HEK293 (cell line): ENCODE data around the gene CCDC150.
"Not testable (repeated sequence)": the region's sequence is repeated elsewhere in the genome, so short reads cannot be mapped to it uniquely, and the experiment has no call there.

Experiments used
- CTCF ChIA-PET: fragments of 350-600 bp; formaldehyde crosslinking; extraction: SDS; loops from one replicate; lab custom pipeline; 2021; ENCODE audit warnings: antibody characterized with exemption; lab: Yijun Ruan, JAX
- POLR2A ChIA-PET: fragments of 300-600 bp; formaldehyde crosslinking; extraction: SDS; loops from one replicate; lab custom pipeline; 2020; ENCODE audit warnings: antibody characterized with exemption, inconsistent platforms; lab: Yijun Ruan, JAX
- H3K27ac ChIP-seq: fragments of 200-500 bp; sonication (Bioruptor generic); 2 replicates; pipeline ENCODE4 v1.5.1; 2014; ENCODE audit warnings: low read depth, low read length, control low read depth, inconsistent platforms; ENCODE audit errors: extremely low read depth
- H3K36me3 ChIP-seq, 2 experiments: fragments of 200-500 bp in 1 of 2; sonication (Bioruptor generic) in 1 of 2; 1 replicate in 1 of 2; 2 replicates in 1 of 2; pipeline ENCODE4 v1.5.1; 2014 to 2017; ENCODE audit warnings: inconsistent platforms in 2 of 2, low read length in 2 of 2; ENCODE audit not compliant: control insufficient read depth in 2 of 2, insufficient read depth in 1 of 2
- H3K4me1 ChIP-seq: fragments of 200-500 bp; sonication (Bioruptor generic); 2 replicates; pipeline ENCODE4 v1.5.1; 2014; ENCODE audit warnings: mild to moderate bottlenecking, low read length, inconsistent platforms; ENCODE audit not compliant: control insufficient read depth, insufficient read depth
- H3K4me3 ChIP-seq: 2 replicates; pipeline ENCODE4 v1.5.1; 2011; ENCODE audit warnings: low read depth, mild to moderate bottlenecking, control low read depth, low read length, moderate library complexity
- H3K9me3 ChIP-seq: fragments of 200-500 bp; sonication (Bioruptor generic); 2 replicates; pipeline ENCODE4 v1.5.1; 2014; ENCODE audit warnings: low read depth, low read length, inconsistent platforms; ENCODE audit not compliant: control insufficient read depth, insufficient read depth
- IKZF3 ChIP-seq: fragments of 450-650 bp; IDR thresholded peaks from 2 replicates; pipeline ENCODE4 v1.5.0; 2018; ENCODE audit warnings: missing biosample characterization, mild to moderate bottlenecking, missing genetic modification characterization, moderate library complexity
- PRDM6 ChIP-seq: fragments of 450-650 bp; formaldehyde crosslinking; IDR thresholded peaks from 2 replicates; pipeline ENCODE4 v1.5.1; 2017; ENCODE audit warnings: missing biosample characterization, missing genetic modification characterization
- SP2 ChIP-seq: fragments of 450-650 bp; formaldehyde crosslinking; IDR thresholded peaks from 2 replicates; pipeline ENCODE4 v1.5.1; 2016; ENCODE audit warnings: missing biosample characterization, missing genetic modification characterization
- TCF7L2 ChIP-seq: IDR thresholded peaks from 2 replicates; pipeline ENCODE4 v1.6.1; 2011; ENCODE audit warnings: low read depth, mild to moderate bottlenecking, inconsistent platforms, low read length, moderate library complexity, borderline replicate concordance
- ZNF10 ChIP-seq: fragments of 450-650 bp; formaldehyde crosslinking; IDR thresholded peaks from 2 replicates; pipeline ENCODE4 v1.5.1; 2017; ENCODE audit warnings: missing biosample characterization, missing genetic modification characterization
- ZNF146 ChIP-seq: fragments of 450-650 bp; formaldehyde crosslinking; IDR thresholded peaks from 2 replicates; pipeline ENCODE4 v1.5.1; 2016; ENCODE audit warnings: missing biosample characterization, missing genetic modification characterization
- ZNF175 ChIP-seq: fragments of 450-650 bp; formaldehyde crosslinking; IDR thresholded peaks from 2 replicates; pipeline ENCODE4 v1.5.1; 2016; ENCODE audit warnings: missing biosample characterization, missing genetic modification characterization
- ZNF239 ChIP-seq: fragments of 450-650 bp; formaldehyde crosslinking; IDR thresholded peaks from 2 replicates; pipeline ENCODE4 v1.5.1; 2016; ENCODE audit warnings: missing biosample characterization, missing genetic modification characterization
- ZNF280D ChIP-seq: fragments of 450-650 bp; formaldehyde crosslinking; IDR thresholded peaks from 2 replicates; pipeline ENCODE4 v1.5.1; 2016; ENCODE audit warnings: missing biosample characterization, missing genetic modification characterization
- ZNF426 ChIP-seq: fragments of 450-650 bp; formaldehyde crosslinking; IDR thresholded peaks from 2 replicates; pipeline ENCODE4 v1.5.1; 2017; ENCODE audit warnings: missing biosample characterization, missing genetic modification characterization, mild to moderate bottlenecking, inconsistent platforms, moderate library complexity
- ZNF433 ChIP-seq: fragments of 450-650 bp; formaldehyde crosslinking; IDR thresholded peaks from 2 replicates; pipeline ENCODE4 v1.5.1; 2016; ENCODE audit warnings: missing biosample characterization, missing genetic modification characterization, low read depth
- ZNF626 ChIP-seq: fragments of 450-650 bp; sonication (Bioruptor Pico); formaldehyde crosslinking; IDR thresholded peaks from 2 replicates; pipeline ENCODE4 v1.5.1; 2018; ENCODE audit warnings: missing biosample characterization, missing genetic modification characterization, inconsistent platforms
- ZNF658 ChIP-seq: fragments of 450-650 bp; formaldehyde crosslinking; IDR thresholded peaks from 2 replicates; pipeline ENCODE4; 2016; ENCODE audit warnings: missing biosample characterization, missing genetic modification characterization
- TF ChIP-seq, protein P1 (sequence below): fragments of 450-650 bp; formaldehyde crosslinking; IDR thresholded peaks from 2 replicates; pipeline ENCODE4 v1.5.1; 2016; ENCODE audit warnings: missing biosample characterization, missing genetic modification characterization
- TF ChIP-seq, protein P2 (sequence below): fragments of 450-650 bp; formaldehyde crosslinking; IDR thresholded peaks from 2 replicates; pipeline ENCODE4 v1.5.1; 2016; ENCODE audit warnings: missing biosample characterization, missing genetic modification characterization

The CCDC150 gene

DNA sequence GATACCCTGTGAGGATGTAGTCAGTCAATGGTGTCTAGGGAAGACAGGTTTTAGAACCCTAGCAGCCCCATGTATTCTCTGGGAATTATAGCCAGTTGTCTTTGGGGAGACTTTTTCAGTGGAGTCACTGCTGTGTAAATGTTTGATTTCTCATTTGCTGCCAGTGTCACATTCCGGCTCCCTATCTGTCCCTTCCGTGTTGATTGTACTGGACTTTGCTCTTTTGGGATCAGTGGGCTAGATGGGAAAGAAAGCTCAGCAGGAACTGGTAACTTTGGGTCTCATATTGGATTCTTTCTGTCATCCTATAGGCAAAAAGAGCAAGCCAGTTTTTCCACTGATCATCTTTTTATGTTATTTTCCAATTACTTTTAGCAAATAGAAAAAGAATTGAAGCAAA is 89.9 kb downstream of the CCDC150 start (continued):
- no peak for TF ChIP-seq ZNF10 (tag by site-specific recombination)
- no peak for TF ChIP-seq ZNF175 (tag by site-specific recombination)
- TF ChIP-seq ZNF433: no peak
- TF ChIP-seq ZNF239 (tag by site-specific recombination): no peak
- no peak for TF ChIP-seq ZNF626 (tag by site-specific recombination)
- no peak for TF ChIP-seq TCF7L2
- no peak for TF ChIP-seq SP2 (tag by site-specific recombination)

GRCh38 chr2:196736646-196737045 is 97.1 kb downstream of the CCDC150 start:
- peak; percentile 90 for TF ChIP-seq ZNF146 (tag by site-specific recombination)
- 0 out of 2 replicates have a peak, but pooled peaks have one; percentile 40 for TF ChIP-seq ZNF280D
- TF ChIP-seq, protein P1, sequence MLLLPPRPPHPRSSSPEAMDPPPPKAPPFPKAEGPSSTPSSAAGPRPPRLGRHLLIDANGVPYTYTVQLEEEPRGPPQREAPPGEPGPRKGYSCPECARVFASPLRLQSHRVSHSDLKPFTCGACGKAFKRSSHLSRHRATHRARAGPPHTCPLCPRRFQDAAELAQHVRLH (tag by site-specific recombination): peak; percentile 63; the same call in 1 of the 2 replicates
- CTCF ChIA-PET: interaction anchor here (1.2 to 2.4 kb wide), 2 partner anchors 14 to 619 kb away, joined by 6 to 11 read pairs; no protein-coding TSS in a partner anchor
- POLR2A ChIA-PET, H3K4me3 ChIP-seq, H3K27ac ChIP-seq, H3K9me3 ChIP-seq, H3K4me1 ChIP-seq: not testable (repeated sequence)
- peaks cover 8 to 39% of the 10 kb centered on the region in 2 experiments for H3K36me3 ChIP-seq

- H3K27ac ChIP-seq: no peak overlapping the region
- ChIA-PET CTCF (interaction anchor here (2.4 kb wide), 1 partner anchor 14 kb away, joined by 11 read pairs; no protein-coding TSS in a partner anchor), POLR2A (no interaction called here)
- no peak overlapping the region for H3K4me3 ChIP-seq
- peaks cover 6 to 37% of the 10 kb centered on the region in 2 experiments for H3K36me3 ChIP-seq
- H3K4me1 ChIP-seq: no peaks in the 10 kb centered on the region
- H3K9me3 ChIP-seq: no peaks in the 10 kb centered on the region
- TF ChIP-seq, protein P2, sequence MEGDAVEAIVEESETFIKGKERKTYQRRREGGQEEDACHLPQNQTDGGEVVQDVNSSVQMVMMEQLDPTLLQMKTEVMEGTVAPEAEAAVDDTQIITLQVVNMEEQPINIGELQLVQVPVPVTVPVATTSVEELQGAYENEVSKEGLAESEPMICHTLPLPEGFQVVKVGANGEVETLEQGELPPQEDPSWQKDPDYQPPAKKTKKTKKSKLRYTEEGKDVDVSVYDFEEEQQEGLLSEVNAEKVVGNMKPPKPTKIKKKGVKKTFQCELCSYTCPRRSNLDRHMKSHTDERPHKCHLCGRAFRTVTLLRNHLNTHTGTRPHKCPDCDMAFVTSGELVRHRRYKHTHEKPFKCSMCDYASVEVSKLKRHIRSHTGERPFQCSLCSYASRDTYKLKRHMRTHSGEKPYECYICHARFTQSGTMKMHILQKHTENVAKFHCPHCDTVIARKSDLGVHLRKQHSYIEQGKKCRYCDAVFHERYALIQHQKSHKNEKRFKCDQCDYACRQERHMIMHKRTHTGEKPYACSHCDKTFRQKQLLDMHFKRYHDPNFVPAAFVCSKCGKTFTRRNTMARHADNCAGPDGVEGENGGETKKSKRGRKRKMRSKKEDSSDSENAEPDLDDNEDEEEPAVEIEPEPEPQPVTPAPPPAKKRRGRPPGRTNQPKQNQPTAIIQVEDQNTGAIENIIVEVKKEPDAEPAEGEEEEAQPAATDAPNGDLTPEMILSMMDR: no peak
- no peak for TF ChIP-seq ZNF658
- no peak for TF ChIP-seq ZNF146 (tag by site-specific recombination)
- no peak for TF ChIP-seq PRDM6
- no peak for TF ChIP-seq ZNF426 (tag by site-specific recombination)
- no peak for TF ChIP-seq IKZF3 (tag by site-specific recombination)
Measured at GRCh38 chr2:196737046-196737445, 97.5 kb downstream of the CCDC150 start.
